NCI-H1105 (cell line): ENCODE results near the gene ZFC3H1.

ENCODE experiments used
- DNase-seq: peaks from one replicate; lab custom pipeline; 2025; lab: John Stamatoyannopoulos, UW

ZFC3H1 gene

GRCh38 chr12:71671816-71672215 is 8.2 kb upstream of the ZFC3H1 start:
- peak; percentile 5 for DNase-seq

- DNase-seq, result no peak
Observed at GRCh38 chr12:71671311-71671710, 7.7 kb upstream of the ZFC3H1 start.

GRCh38 chr12:71666259-71666658 is 2.6 kb upstream of the ZFC3H1 start:
- no peak for DNase-seq

- DNase-seq, result no peak
Observed at GRCh38 chr12:71665090-71665463, 1.4 kb upstream of the ZFC3H1 start.

GRCh38 chr12:71664411-71665089 is 902 bp upstream of the ZFC3H1 start:
- peak; percentile 65 for DNase-seq

GRCh38 chr12:71662849-71663560 is 643 bp downstream of the ZFC3H1 start:
- peak; percentile 12 for DNase-seq

- no peak for DNase-seq
Observed at GRCh38 chr12:71661977-71662530, 1.6 kb downstream of the ZFC3H1 start.

- DNase-seq, result no peak
Observed at GRCh38 chr12:71656740-71657139, 6.9 kb downstream of the ZFC3H1 start.

GRCh38 chr12:71655907-71656306 is 7.7 kb downstream of the ZFC3H1 start:
- no peak for DNase-seq

- no peak for DNase-seq
Observed at GRCh38 chr12:71655495-71655894, 8.2 kb downstream of the ZFC3H1 start.

- DNase-seq, result no peak
Observed at GRCh38 chr12:71654200-71654599, 9.4 kb downstream of the ZFC3H1 start.

- DNase-seq, result no peak
Observed at GRCh38 chr12:71653137-71653536, 10.5 kb downstream of the ZFC3H1 start.

- DNase-seq, result no peak
Observed at GRCh38 chr12:71652656-71653055, 11.0 kb downstream of the ZFC3H1 start.

- no peak for DNase-seq
Observed at GRCh38 chr12:71649401-71649800, 14.2 kb downstream of the ZFC3H1 start.

- DNase-seq, result no peak
Observed at GRCh38 chr12:71648537-71648936, 15.1 kb downstream of the ZFC3H1 start.

GRCh38 chr12:71646512-71646911 is 17.1 kb downstream of the ZFC3H1 start:
- DNase-seq, result no peak

GRCh38 chr12:71645268-71645667 is 18.4 kb downstream of the ZFC3H1 start:
- DNase-seq, result no peak

GRCh38 chr12:71642264-71642663 is 21.4 kb downstream of the ZFC3H1 start:
- DNase-seq, result no peak

GRCh38 chr12:71641390-71641789 is 22.3 kb downstream of the ZFC3H1 start:
- no peak for DNase-seq

- no peak for DNase-seq
Observed at GRCh38 chr12:71640316-71640715, 23.3 kb downstream of the ZFC3H1 start.

- peak; percentile 7 for DNase-seq
Observed at GRCh38 chr12:71639341-71639760, 24.3 kb downstream of the ZFC3H1 start.

GRCh38 chr12:71638499-71638898 is 25.1 kb downstream of the ZFC3H1 start:
- DNase-seq, result no peak

GRCh38 chr12:71636704-71637115 is 26.9 kb downstream of the ZFC3H1 start:
- peak; percentile 48 for DNase-seq
